Measurements from ENCODE around the gene RHEB. TPM values are rescaled to one million over a fixed set of nuclear protein-coding genes. Genes with fewer than 3 reads are reported as not detected.
A peak's percentile ranks its signal among the peaks of the same experiment; 100 is the strongest.

RHEB gene
- total RNA-seq, 2 donors from 2014 or later, result 44.9 to 91.0 TPM

DNA sequence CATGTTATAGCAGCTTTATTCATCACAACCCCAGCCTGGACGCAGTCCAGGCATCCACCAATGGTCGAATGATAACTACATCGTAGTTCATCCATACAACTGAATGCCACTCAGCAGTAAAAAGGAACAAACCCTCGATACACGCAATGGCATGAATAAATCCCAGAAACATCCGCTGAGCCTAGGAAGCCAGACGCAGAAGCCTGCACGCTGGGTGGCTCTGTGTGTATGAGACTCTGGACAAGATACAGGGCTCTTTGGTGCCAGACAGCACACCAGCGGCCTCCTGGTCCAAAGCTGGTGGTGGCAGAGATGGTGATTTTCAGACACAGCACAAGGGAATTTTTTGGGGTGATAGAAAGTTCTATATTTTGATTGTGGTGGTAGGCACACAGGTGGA, 69.7 kb downstream of the RHEB start:
- ATAC-seq (no peak), DNase-seq (peak in 1 of 4 donors; percentile 1)

GRCh38 chr7:151448261-151449252, 71.1 kb downstream of the RHEB start:
- Histone ChIP-seq H3K27ac (peak overlapping the region in 3 of 4 donors; percentile 6 to 48 (median 36)), H3K4me3 (peak overlapping the region; percentile 25 to 37), H3K4me1 (peaks cover 6% of the 10 kb centered on the region), H3K9me3 (no peaks in the 10 kb centered on the region), H3K36me3 (replicated peaks in 1 of 2; ENCODE audit: insufficient read depth in 1 of 2, low read depth in 2 of 2) (no peaks in the 10 kb centered on the region), H3K27me3 (no peaks in the 10 kb centered on the region)
- ATAC-seq (peak; percentile 88), DNase-seq (peak; percentile 67 to 76 (median 74))
- no peak for TF ChIP-seq POLR2A (IDR thresholded peaks at IDR 0.05)
- TF ChIP-seq, protein P1, sequence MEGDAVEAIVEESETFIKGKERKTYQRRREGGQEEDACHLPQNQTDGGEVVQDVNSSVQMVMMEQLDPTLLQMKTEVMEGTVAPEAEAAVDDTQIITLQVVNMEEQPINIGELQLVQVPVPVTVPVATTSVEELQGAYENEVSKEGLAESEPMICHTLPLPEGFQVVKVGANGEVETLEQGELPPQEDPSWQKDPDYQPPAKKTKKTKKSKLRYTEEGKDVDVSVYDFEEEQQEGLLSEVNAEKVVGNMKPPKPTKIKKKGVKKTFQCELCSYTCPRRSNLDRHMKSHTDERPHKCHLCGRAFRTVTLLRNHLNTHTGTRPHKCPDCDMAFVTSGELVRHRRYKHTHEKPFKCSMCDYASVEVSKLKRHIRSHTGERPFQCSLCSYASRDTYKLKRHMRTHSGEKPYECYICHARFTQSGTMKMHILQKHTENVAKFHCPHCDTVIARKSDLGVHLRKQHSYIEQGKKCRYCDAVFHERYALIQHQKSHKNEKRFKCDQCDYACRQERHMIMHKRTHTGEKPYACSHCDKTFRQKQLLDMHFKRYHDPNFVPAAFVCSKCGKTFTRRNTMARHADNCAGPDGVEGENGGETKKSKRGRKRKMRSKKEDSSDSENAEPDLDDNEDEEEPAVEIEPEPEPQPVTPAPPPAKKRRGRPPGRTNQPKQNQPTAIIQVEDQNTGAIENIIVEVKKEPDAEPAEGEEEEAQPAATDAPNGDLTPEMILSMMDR (IDR thresholded peaks at IDR 0.05), result peak; percentile 79 to 88 (median 84)
- intact Hi-C loops (cut with DNase I), result loop anchor here (5.0 kb wide), 1 partner anchor 81 kb away; no protein-coding TSS in a partner anchor
- 10 to 29% methylated on average over 20 to 57 of the region's 61 CpGs for WGBS, 2 donors

More for the DNA sequence above, 69.7 kb downstream of the RHEB start:
- peaks cover 6% of the 10 kb centered on the region for H3K4me1 ChIP-seq
- H3K9me3 ChIP-seq, result no peaks in the 10 kb centered on the region
- intact Hi-C loops (cut with DNase I), result loop anchor here (5.0 kb wide), 1 partner anchor 83 kb away; no protein-coding TSS in a partner anchor
- H3K27ac ChIP-seq, result no peak overlapping the region
- no peaks in the 10 kb centered on the region for H3K36me3 ChIP-seq (replicated peaks in 1 of 2; ENCODE audit: insufficient read depth in 1 of 2, low read depth in 2 of 2)
- H3K27me3 ChIP-seq, result no peaks in the 10 kb centered on the region
- no peak overlapping the region for H3K4me3 ChIP-seq
- 71 to 74% methylated on average over 9 of the region's 9 CpGs for WGBS, 2 donors
- TF ChIP-seq, protein P1 (IDR thresholded peaks at IDR 0.05), result no peak
- TF ChIP-seq POLR2A (IDR thresholded peaks at IDR 0.05), result no peak

DNA sequence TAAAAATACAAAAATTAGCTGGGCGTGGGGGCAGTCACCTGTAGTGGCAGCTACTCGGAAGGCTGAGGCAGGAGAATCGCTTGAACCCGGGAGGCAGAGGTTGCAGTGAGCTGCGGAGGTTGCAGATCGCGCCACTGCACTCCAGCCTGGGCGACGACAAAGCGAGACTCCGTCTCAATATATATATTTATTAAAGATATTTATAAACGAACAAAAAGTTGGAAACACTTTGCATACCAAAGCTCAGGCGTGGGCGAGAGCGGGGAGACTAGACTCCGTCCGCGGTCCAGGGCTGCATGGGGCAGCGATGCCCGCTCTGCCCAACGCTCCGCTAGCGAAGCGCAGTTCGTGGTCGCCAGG, 71.8 kb downstream of the RHEB start:
- peak overlapping the region in 1 of 4 donors; percentile 36 for H3K27ac ChIP-seq
- intact Hi-C loops (cut with DNase I), result loop anchor here (5.0 kb wide), 1 partner anchor 81 kb away; no protein-coding TSS in a partner anchor
- H3K36me3 ChIP-seq (replicated peaks in 1 of 2; ENCODE audit: insufficient read depth in 1 of 2, low read depth in 2 of 2), result no peaks in the 10 kb centered on the region
- ATAC-seq (no peak), DNase-seq (peak in 1 of 4 donors; percentile 6)
- no peaks in the 10 kb centered on the region for H3K9me3 ChIP-seq
- H3K4me1 ChIP-seq, result peaks cover 6% of the 10 kb centered on the region
- no peaks in the 10 kb centered on the region for H3K27me3 ChIP-seq
- 75 to 76% methylated on average over 22 to 26 of the region's 26 CpGs for WGBS, 2 donors
- TF ChIP-seq POLR2A (IDR thresholded peaks at IDR 0.05), result no peak
- TF ChIP-seq, protein P1 (IDR thresholded peaks at IDR 0.05), result no peak
- H3K4me3 ChIP-seq, result no peak overlapping the region

DNA sequence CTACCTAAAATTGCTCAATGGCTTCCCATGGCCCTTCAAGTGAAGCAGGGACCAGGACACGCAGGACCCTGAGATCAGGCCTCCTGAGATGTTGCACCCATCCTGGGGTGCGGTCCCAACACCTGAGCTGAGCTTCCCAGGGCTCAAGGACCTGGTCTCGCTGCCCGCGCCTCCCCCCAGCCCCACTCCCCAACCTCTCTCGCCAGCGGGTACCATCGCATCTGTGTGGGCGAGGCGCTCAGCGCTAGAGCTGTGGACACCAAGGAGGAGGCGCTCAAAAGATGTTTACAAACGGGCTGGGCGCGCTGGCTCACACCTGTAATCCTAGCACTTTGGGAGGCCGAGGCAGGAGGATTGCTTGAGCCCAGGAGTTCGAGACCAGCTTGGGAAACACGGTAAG, 72.4 kb downstream of the RHEB start:
- H3K36me3 ChIP-seq (replicated peaks in 1 of 2; ENCODE audit: insufficient read depth in 1 of 2, low read depth in 2 of 2), result no peaks in the 10 kb centered on the region
- TF ChIP-seq POLR2A (IDR thresholded peaks at IDR 0.05), result no peak
- TF ChIP-seq, protein P1 (IDR thresholded peaks at IDR 0.05), result no peak
- H3K27ac ChIP-seq, result no peak overlapping the region
- no peaks in the 10 kb centered on the region for H3K27me3 ChIP-seq
- intact Hi-C loops (cut with DNase I), result loop anchor here (5.0 kb wide), 1 partner anchor 80 kb away; no protein-coding TSS in a partner anchor
- no peak overlapping the region for H3K4me3 ChIP-seq
- ATAC-seq (no peak), DNase-seq (peak in 1 of 4 donors; percentile 7)
- WGBS, 2 donors, result 92 to 95% methylated on average over 17 to 18 of the region's 18 CpGs
- peaks cover 6% of the 10 kb centered on the region for H3K4me1 ChIP-seq
- H3K9me3 ChIP-seq, result no peaks in the 10 kb centered on the region

Data from body of pancreas (tissue), 4 donors.